AG04450 (cell line): ENCODE data around the gene ZNF765. TPM values are rescaled to one million over a fixed set of nuclear protein-coding genes. Genes with fewer than 3 reads are reported as not detected.
A peak's percentile ranks its signal among the peaks of the same experiment; 100 is the strongest.
"Not testable (repeated sequence)": the region's sequence is repeated elsewhere in the genome, so short reads cannot be mapped to it uniquely, and the experiment has no call there.

Source experiments
- CTCF ChIA-PET: fragments of 300-600, 350-600 bp; formaldehyde crosslinking; extraction: SDS; loops from one replicate; lab custom pipeline; 2022; ENCODE audit warnings: antibody characterized with exemption, inconsistent platforms; lab: Charles Lee
- POLR2A ChIA-PET: fragments of 350-600 bp; formaldehyde crosslinking; extraction: SDS; loops from one replicate; lab custom pipeline; 2021; ENCODE audit warnings: antibody characterized with exemption, inconsistent platforms; lab: Yijun Ruan, JAX
- DNase-seq: peaks from one replicate; pipeline ENCODE4 v3.0.0-alpha.2; 2011; ENCODE audit warnings: low read depth, low spot score
- H3K27ac ChIP-seq: one replicate; pipeline ENCODE4 v1.5.1; 2012; ENCODE audit warnings: low read depth, low read length, control low read depth
- H3K27me3 ChIP-seq: one replicate; pipeline ENCODE4 v1.6.0; 2012; ENCODE audit warnings: low read length; ENCODE audit not compliant: control insufficient read depth, insufficient read depth
- H3K4me3 ChIP-seq: 2 replicates; pipeline ENCODE4 v1.5.1; 2011; ENCODE audit warnings: mild to moderate bottlenecking, low read depth, low read length, control low read depth
- H3K9me3 ChIP-seq: 2 replicates; pipeline ENCODE4 v1.5.1; 2012; ENCODE audit warnings: low read length; ENCODE audit not compliant: control insufficient read depth, insufficient read depth
- polyA plus RNA-seq: library from polyadenylated mRNA; depleted of rRNA; stranded (reverse); fragments of >200 nt; gene quantifications from 2 replicates; pipeline ENCODE4 v1.2.3, GENCODE V29; 2011
- TF ChIP-seq, protein P1 (sequence below): IDR thresholded peaks from 2 replicates; pipeline ENCODE4 v1.5.1; 2011; ENCODE audit warnings: low read depth, low read length, control low read depth, inconsistent platforms

ZNF765 gene
- polyA plus RNA-seq, 1 experiment, result 5.3 TPM

- H3K27ac ChIP-seq, result no peak overlapping the region
- POLR2A ChIA-PET, result no interaction called here
- no peak overlapping the region for H3K4me3 ChIP-seq
- peaks cover 12% of the 10 kb centered on the region for H3K9me3 ChIP-seq
- TF ChIP-seq, protein P1, sequence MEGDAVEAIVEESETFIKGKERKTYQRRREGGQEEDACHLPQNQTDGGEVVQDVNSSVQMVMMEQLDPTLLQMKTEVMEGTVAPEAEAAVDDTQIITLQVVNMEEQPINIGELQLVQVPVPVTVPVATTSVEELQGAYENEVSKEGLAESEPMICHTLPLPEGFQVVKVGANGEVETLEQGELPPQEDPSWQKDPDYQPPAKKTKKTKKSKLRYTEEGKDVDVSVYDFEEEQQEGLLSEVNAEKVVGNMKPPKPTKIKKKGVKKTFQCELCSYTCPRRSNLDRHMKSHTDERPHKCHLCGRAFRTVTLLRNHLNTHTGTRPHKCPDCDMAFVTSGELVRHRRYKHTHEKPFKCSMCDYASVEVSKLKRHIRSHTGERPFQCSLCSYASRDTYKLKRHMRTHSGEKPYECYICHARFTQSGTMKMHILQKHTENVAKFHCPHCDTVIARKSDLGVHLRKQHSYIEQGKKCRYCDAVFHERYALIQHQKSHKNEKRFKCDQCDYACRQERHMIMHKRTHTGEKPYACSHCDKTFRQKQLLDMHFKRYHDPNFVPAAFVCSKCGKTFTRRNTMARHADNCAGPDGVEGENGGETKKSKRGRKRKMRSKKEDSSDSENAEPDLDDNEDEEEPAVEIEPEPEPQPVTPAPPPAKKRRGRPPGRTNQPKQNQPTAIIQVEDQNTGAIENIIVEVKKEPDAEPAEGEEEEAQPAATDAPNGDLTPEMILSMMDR, result no peak
- no peak for DNase-seq
- CTCF ChIA-PET, result no interaction called here
- H3K27me3 ChIP-seq, result no peaks in the 10 kb centered on the region
Measured at GRCh38 chr19:53422551-53422950, 27.6 kb downstream of the ZNF765 start.

DNA sequence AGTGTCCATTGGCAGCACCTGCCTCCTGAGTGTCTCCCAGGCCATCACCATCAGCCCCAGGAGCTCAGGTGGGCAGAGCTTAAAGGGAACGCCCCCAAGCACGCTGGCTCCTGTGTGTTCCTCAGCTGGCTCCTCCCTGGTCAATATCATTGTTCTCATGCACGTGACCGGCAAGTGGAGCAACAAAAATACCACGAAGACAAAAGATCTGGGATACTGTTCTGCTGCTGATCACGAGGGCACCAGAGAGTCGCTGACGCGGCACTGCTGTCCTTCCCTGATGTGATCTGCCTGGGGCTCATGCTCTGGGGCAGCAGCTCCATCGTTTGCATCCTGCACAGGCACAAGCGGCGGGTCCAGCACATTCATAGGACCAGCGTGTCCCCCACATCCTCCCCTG lies 28.1 kb downstream of the ZNF765 start:
- DNase-seq, POLR2A ChIA-PET, H3K9me3 ChIP-seq, H3K27ac ChIP-seq, H3K4me3 ChIP-seq, H3K27me3 ChIP-seq: not testable (repeated sequence)
- CTCF ChIA-PET, result interaction anchor here (0.6 kb wide), 1 partner anchor 609 kb away, joined by 4 read pairs; no protein-coding TSS in a partner anchor

DNA sequence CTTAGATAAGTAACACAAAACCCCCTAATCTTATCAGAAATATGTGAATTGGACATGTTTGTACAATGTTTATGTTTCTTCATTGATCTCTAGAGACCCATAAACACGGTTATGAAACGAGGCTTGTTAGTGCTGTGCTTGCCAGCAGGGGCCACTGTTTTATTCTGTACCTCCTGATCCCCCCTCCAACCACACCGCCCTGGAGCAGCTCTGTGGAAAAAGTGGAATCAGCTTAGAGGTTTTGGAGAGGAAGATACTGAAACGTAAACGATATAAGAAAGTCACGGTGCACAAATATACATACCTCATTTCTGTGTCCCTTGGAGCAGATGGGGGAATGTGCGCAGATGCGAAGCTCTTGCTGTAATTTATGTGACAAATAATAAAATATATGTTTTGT lies 28.7 kb downstream of the ZNF765 start:
- H3K9me3 ChIP-seq, H3K27ac ChIP-seq, POLR2A ChIA-PET, H3K4me3 ChIP-seq, DNase-seq, H3K27me3 ChIP-seq: not testable (repeated sequence)
- CTCF ChIA-PET, result interaction anchor here (0.6 to 1.0 kb wide), 3 partner anchors 80 to 610 kb away, joined by 3 to 4 read pairs (median 3); no protein-coding TSS in a partner anchor

- Histone ChIP-seq H3K9me3 (no peaks in the 10 kb centered on the region; the same call in none of the 2 replicates), H3K27me3 (no peaks in the 10 kb centered on the region), H3K4me3 (no peak overlapping the region), H3K27ac (no peak overlapping the region)
- CTCF ChIA-PET, result interaction anchor here (0.6 to 1.6 kb wide), 16 partner anchors 11 to 1782 kb away, joined by 3 to 12 read pairs (median 4); no protein-coding TSS in a partner anchor
- POLR2A ChIA-PET, result interaction anchor here (0.6 to 0.7 kb wide), 2 partner anchors 231 to 443 kb away, joined by 4 read pairs; partner anchors contain the start of gene MYADM
- TF ChIP-seq, protein P1, result peak; percentile 75
- peak; percentile 38 for DNase-seq
Measured at GRCh38 chr19:53424968-53425597, 30.1 kb downstream of the ZNF765 start.

- peak within 1 kb of the TSS; percentile 91 for H3K4me3 ChIP-seq
- H3K27me3 ChIP-seq, result no peaks in the 10 kb centered on the region
- ChIA-PET CTCF (interaction anchor here (0.7 kb wide), 1 partner anchor 65 kb away, joined by 3 read pairs; no protein-coding TSS in a partner anchor), POLR2A (no interaction called here)
- TF ChIP-seq, protein P1, result peak; percentile 50
- H3K9me3 ChIP-seq, result no peaks in the 10 kb centered on the region
- DNase-seq, result peak; percentile 69
- H3K27ac ChIP-seq, result peak within 1 kb of the TSS; percentile 61
Measured at GRCh38 chr19:53431399-53432087, 36.6 kb downstream of the ZNF765 start, which contains the start of gene ZNF761. TSS of gene ZNF761 (plus strand) at chr19:53431984. CDS start at chr19:53447269, 15,285 bp downstream.
